H1 (cell line): ENCODE results near the gene SELENOI. TPM values are rescaled to one million over a fixed set of nuclear protein-coding genes. Genes with fewer than 3 reads are reported as not detected.

Experiments used
- CTCF ChIA-PET: fragments of 300-600 bp; sonication (Branson Sonifier 250); formaldehyde crosslinking; loops from one replicate; lab custom pipeline; 2021; ENCODE audit not compliant: partially characterized antibody; lab: Charles Lee
- POLR2A ChIA-PET: fragments of 300-600 bp; sonication (Branson Sonifier 250); formaldehyde crosslinking; loops from one replicate; lab custom pipeline; 2021; ENCODE audit warnings: inconsistent platforms; ENCODE audit not compliant: partially characterized antibody; lab: Charles Lee
- DNase-seq, 2 experiments: peaks; one replicate each; pipeline versions ENCODE4 v3.0.0 to v3.0.0-alpha.2; 2010 to 2022; ENCODE audit warnings: low spot score in 2 of 2, low read depth in 1 of 2, mixed read lengths in 1 of 2
- FAIRE-seq: peaks from 2 replicates; lab custom pipeline; 2011; peaks lifted over from hg19 to GRCh38; lab: Jason Lieb, UNC
- H2AFZ ChIP-seq: 2 replicates; pipeline ENCODE4 v1.8.1; 2012; ENCODE audit warnings: low read length, inconsistent platforms
- H2AK5ac ChIP-seq: 2 replicates; pipeline ENCODE4 v1.6.1; 2013; ENCODE audit warnings: low read depth, low read length
- H2BK120ac ChIP-seq: replicated peaks from 2 replicates; pipeline ENCODE3; 2013; ENCODE audit warnings: low read depth, low read length, inconsistent platforms
- H2BK12ac ChIP-seq: 2 replicates; pipeline ENCODE4 v1.6.1; 2013; ENCODE audit warnings: low read depth, low read length
- H2BK15ac ChIP-seq: 2 replicates; pipeline ENCODE4 v1.6.1; 2013; ENCODE audit warnings: low read length
- H2BK20ac ChIP-seq: 2 replicates; pipeline ENCODE4 v1.6.1; 2013; ENCODE audit warnings: low read length
- H2BK5ac ChIP-seq: 2 replicates; pipeline ENCODE4 v1.6.1; 2013; ENCODE audit warnings: low read depth, low read length
- H3K14ac ChIP-seq: 2 replicates; pipeline ENCODE4 v1.6.1; 2013; ENCODE audit warnings: inconsistent platforms; ENCODE audit not compliant: insufficient read length
- H3K18ac ChIP-seq: 2 replicates; pipeline ENCODE4 v1.6.1; 2013; ENCODE audit warnings: low read length; ENCODE audit errors: extremely low read depth
- H3K23ac ChIP-seq: 2 replicates; pipeline ENCODE4 v1.6.1; 2013; ENCODE audit warnings: inconsistent platforms; ENCODE audit not compliant: insufficient read length
- H3K23me2 ChIP-seq: 2 replicates; pipeline ENCODE4 v1.6.1; 2013; ENCODE audit warnings: low read depth, low read length
- H3K27ac ChIP-seq: 2 replicates; pipeline ENCODE4 v1.6.1; 2011; ENCODE audit warnings: low read depth, low read length, inconsistent platforms
- H3K27me3 ChIP-seq, 4 experiments: replicated peaks in 1 of 4; 1 replicate in 1 of 4; 2 replicates in 3 of 4; pipeline versions ENCODE4 v1.6.1 to v1.8.1; 2011 to 2013; ENCODE audit warnings: low read length in 3 of 4, mild to moderate bottlenecking in 3 of 4, inconsistent platforms in 2 of 4, mixed read lengths in 2 of 4, moderate library complexity in 1 of 4; ENCODE audit not compliant: control insufficient read depth in 3 of 4, insufficient read depth in 3 of 4; ENCODE audit errors: extremely low read depth in 1 of 4
- H3K36me3 ChIP-seq, 4 experiments: 2 replicates each; pipeline versions ENCODE4 v1.6.1 to v1.8.1; 2011 to 2013; ENCODE audit warnings: mild to moderate bottlenecking in 4 of 4, low read length in 3 of 4, moderate library complexity in 2 of 4, control low read depth in 1 of 4, inconsistent platforms in 1 of 4; ENCODE audit not compliant: insufficient read depth in 4 of 4, control insufficient read depth in 2 of 4
- H3K4ac ChIP-seq: replicated peaks from 2 replicates; pipeline ENCODE3; 2013; ENCODE audit warnings: low read length, low read depth, mixed read lengths, inconsistent platforms; ENCODE audit not compliant: insufficient read length
- H3K4me1 ChIP-seq, 4 experiments: replicated peaks in 1 of 4; 1 replicate in 1 of 4; 2 replicates in 3 of 4; pipeline versions ENCODE4 v1.6.1 to v1.8.1; 2011 to 2013; ENCODE audit warnings: low read length in 3 of 4, inconsistent platforms in 2 of 4, mixed read lengths in 1 of 4; ENCODE audit not compliant: insufficient read depth in 4 of 4, control insufficient read depth in 3 of 4
- H3K4me2 ChIP-seq, 2 experiments: 2 replicates each; pipeline versions ENCODE4 v1.6.1 to v1.8.1; 2011 to 2013; ENCODE audit warnings: low read depth in 2 of 2, low read length in 2 of 2, control low read depth in 1 of 2, inconsistent platforms in 1 of 2, mild to moderate bottlenecking in 1 of 2; ENCODE audit not compliant: insufficient read depth in 1 of 2
- H3K4me3 ChIP-seq, 4 experiments: fragments of 200-600, 300-600 bp in 1 of 4; sonication (generic), shearing (Covaris generic), sonication (Bioruptor Twin) in 1 of 4; 2 replicates each; pipeline versions ENCODE4 v1.5.1 to v1.8.1; 2011 to 2016; ENCODE audit warnings: low read length in 4 of 4, low read depth in 3 of 4, control low read depth in 2 of 4, inconsistent platforms in 2 of 4, mild to moderate bottlenecking in 2 of 4, mixed read lengths in 1 of 4, moderate library complexity in 1 of 4; ENCODE audit not compliant: insufficient read depth in 2 of 4; ENCODE audit errors: extremely low read depth in 1 of 4
- H3K56ac ChIP-seq: replicated peaks from 2 replicates; pipeline ENCODE3; 2013; ENCODE audit warnings: low read depth, mild to moderate bottlenecking, mixed read lengths, low read length, inconsistent platforms; ENCODE audit not compliant: insufficient read length
- H3K79me1 ChIP-seq: 2 replicates; pipeline ENCODE4 v1.6.1; 2013; ENCODE audit warnings: low read depth, low read length, control low read depth
- H3K79me2 ChIP-seq, 2 experiments: 2 replicates each; pipeline versions ENCODE4 v1.6.1 to v1.8.1; 2012 to 2013; ENCODE audit warnings: low read length in 2 of 2, mild to moderate bottlenecking in 2 of 2, inconsistent platforms in 1 of 2; ENCODE audit not compliant: insufficient read depth in 2 of 2, control insufficient read depth in 1 of 2
- H3K9ac ChIP-seq, 4 experiments: replicated peaks in 1 of 4; 1 replicate in 1 of 4; 2 replicates in 3 of 4; pipeline versions ENCODE4 v1.6.1 to v1.8.1; 2011 to 2013; ENCODE audit warnings: low read depth in 3 of 4, low read length in 3 of 4, control low read depth in 2 of 4, mild to moderate bottlenecking in 2 of 4, moderate library complexity in 2 of 4, inconsistent platforms in 1 of 4; ENCODE audit errors: extremely low read depth in 1 of 4
- H3K9me3 ChIP-seq, 2 experiments: 2 replicates each; pipeline versions ENCODE4 v1.6.1 to v1.8.1; 2012 to 2013; ENCODE audit warnings: mild to moderate bottlenecking in 2 of 2, moderate library complexity in 2 of 2, control low read depth in 1 of 2, inconsistent platforms in 1 of 2, low read depth in 1 of 2, low read length in 1 of 2, mixed read lengths in 1 of 2; ENCODE audit not compliant: insufficient read depth in 2 of 2
- H4K20me1 ChIP-seq, 2 experiments: replicated peaks in 1 of 2; 2 replicates each; pipeline versions ENCODE3 to v1.8.1; 2011 to 2013; ENCODE audit warnings: inconsistent platforms in 2 of 2, low read length in 2 of 2, mild to moderate bottlenecking in 1 of 2; ENCODE audit not compliant: insufficient read depth in 2 of 2, control insufficient read depth in 1 of 2
- H4K5ac ChIP-seq: 2 replicates; pipeline ENCODE4 v1.6.1; 2013; ENCODE audit warnings: low read length, low read depth, mixed read lengths, inconsistent platforms; ENCODE audit not compliant: insufficient read length
- H4K8ac ChIP-seq: 2 replicates; pipeline ENCODE4 v1.8.0; 2013; ENCODE audit warnings: mild to moderate bottlenecking, moderate library complexity, low read length, inconsistent platforms; ENCODE audit not compliant: insufficient read depth; ENCODE audit errors: extremely low read depth
- H4K91ac ChIP-seq: replicated peaks from 2 replicates; pipeline ENCODE3; 2013; ENCODE audit warnings: low read length, mixed read lengths, inconsistent platforms; ENCODE audit not compliant: insufficient read length
- CHD1 ChIP-seq: IDR thresholded peaks from 2 replicates; pipeline ENCODE4 v1.6.1; 2012; ENCODE audit warnings: low read depth, low read length, improper control_type of control experiment
- JUND ChIP-seq: IDR thresholded peaks from 2 replicates; pipeline ENCODE4 v1.6.1; 2011; ENCODE audit warnings: mild to moderate bottlenecking, improper control_type of control experiment, low read length
- RNF2 ChIP-seq: fragments of 200-900, 300-1000 bp; sonication (generic); IDR thresholded peaks from 2 replicates; pipeline ENCODE4 v1.7.1; 2016; ENCODE audit warnings: borderline replicate concordance, low read depth, mild to moderate bottlenecking, antibody characterized with exemption, low read length; ENCODE audit not compliant: poor library complexity, severe bottlenecking; ENCODE audit errors: missing control alignments
- RXRA ChIP-seq: IDR thresholded peaks from 2 replicates; pipeline ENCODE4 v1.6.1; 2011; ENCODE audit warnings: low read depth, mild to moderate bottlenecking, low read length, moderate library complexity; ENCODE audit not compliant: insufficient read depth
- SP1 ChIP-seq: IDR thresholded peaks from 2 replicates; pipeline ENCODE4 v1.6.1; 2011; ENCODE audit warnings: low read depth, low read length
- SP2 ChIP-seq: IDR thresholded peaks from 2 replicates; pipeline ENCODE4 v1.6.1; 2012; ENCODE audit warnings: mild to moderate bottlenecking, low read length, inconsistent platforms
- SRF ChIP-seq: IDR thresholded peaks from 2 replicates; pipeline ENCODE4 v1.6.1; 2011; ENCODE audit warnings: mild to moderate bottlenecking, low read depth, low read length, moderate library complexity
- WGBS, 2 experiments: shearing (Covaris generic) in 1 of 2; methylation state at CpG; one replicate each; pipeline versions ENCODE4 v1.1.6 to v1.1.7; 2013 to 2015; ENCODE audit warnings: low lambda C conversion rate in 2 of 2, mixed read lengths in 2 of 2, inconsistent platforms in 1 of 2, low coverage in 1 of 2, missing lambda C conversion rate in 1 of 2; ENCODE audit not compliant: insufficient replicate concordance in 2 of 2, insufficient coverage in 1 of 2, insufficient read length in 1 of 2; ENCODE audit errors: extremely low coverage in 1 of 2, missing lambda C conversion rate in 1 of 2; 5-methylcytosine and 5-hydroxymethylcytosine counted together
- polyA plus RNA-seq, 7 experiments: library from polyadenylated mRNA; depleted of rRNA in 3 of 7; stranded (reverse) in 5 of 7; unstranded in 2 of 7; fragments of >200 nt in 5 of 7; fragments of 200-250 nt in 2 of 7; gene quantifications; 1 replicate in 5 of 7; 2 replicates in 1 of 7; 4 replicates in 1 of 7; pipeline versions ENCODE4 v1.2.1 to v1.2.3, GENCODE V29; 2011 to 2013; ENCODE audit warnings: missing spikeins in 2 of 7, mixed read lengths in 2 of 7
- total RNA-seq: library from RNA; stranded (reverse); fragmentation: NEBNext Ultra II Directional; extraction: Animal tissue kit (Norgen Biotek cat#: 25700); gene quantifications from 2 replicates; pipeline ENCODE4 v1.2.1, GENCODE V29; 2021
- TF ChIP-seq, protein P1 (sequence below): IDR thresholded peaks from 2 replicates; pipeline ENCODE4 v1.6.1; 2011; ENCODE audit warnings: low read length, improper control_type of control experiment
- TF ChIP-seq, protein P2 (sequence below): IDR thresholded peaks from 2 replicates; pipeline ENCODE4 v1.6.1; 2012; ENCODE audit warnings: low read length, inconsistent platforms

The SELENOI gene
- total and polyA plus RNA-seq, 2 of the 8 experiments (the other 6 are each of a cell fraction or from before 2014, with no cell fraction given) = 15.9 to 63.8 TPM

DNA sequence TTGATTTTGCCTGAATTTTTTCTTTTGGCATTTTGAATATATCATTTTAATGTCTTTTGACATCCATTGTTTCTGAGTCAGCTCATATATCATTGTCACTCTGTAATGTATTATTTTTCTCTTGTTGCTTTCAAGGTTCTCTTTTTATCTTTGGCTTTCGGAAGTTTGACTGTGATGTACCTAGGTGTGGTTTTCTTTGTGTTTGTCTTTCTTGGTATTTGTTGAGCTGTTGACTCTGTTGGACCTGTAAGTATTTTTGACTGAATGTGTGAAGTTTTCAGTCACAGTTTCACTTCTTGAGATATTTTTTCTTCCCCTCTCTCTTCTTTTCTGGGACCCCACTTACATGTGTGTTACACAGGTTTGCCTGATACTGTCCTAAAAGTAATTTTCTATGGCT lies 30.9 kb downstream of the SELENOI start:
- Histone ChIP-seq H3K79me2 (no peaks in the 10 kb centered on the region), H3K9ac (no peak overlapping the region), H4K8ac (no peak overlapping the region), H3K27ac (no peak overlapping the region), H2AK5ac (no peak overlapping the region), H3K14ac (no peak overlapping the region), H3K23me2 (no peaks in the 10 kb centered on the region), H3K79me1 (no peaks in the 10 kb centered on the region), H3K4me1 (no peaks in the 10 kb centered on the region), H2BK15ac (no peak overlapping the region), H3K4me2 (no peak overlapping the region), H3K36me3 (peaks cover 2 to 38% (median 17%) of the 10 kb centered on the region in 4 experiments; a peak in 7 of 8 replicates), H3K18ac (no peak overlapping the region), H2BK20ac (no peak overlapping the region), H3K4ac (no peak overlapping the region), H4K20me1 (peaks cover 0 to 2% of the 10 kb centered on the region in 2 experiments), H3K4me3 (no peak overlapping the region), H4K5ac (no peak overlapping the region)
- POLR2A ChIA-PET = no interaction called here
- CTCF ChIA-PET = interaction anchor here (2.6 kb wide), 1 partner anchor 93 kb away, joined by 5 read pairs; no protein-coding TSS in a partner anchor
- FAIRE-seq = no peak
- WGBS, 2 experiments = 91% methylated on average over 1 of the region's 1 CpG; no CpG with 5 or more reads in 1 of the 2 experiments
- no peak for TF ChIP-seq SP1
- no peak for TF ChIP-seq CHD1
- no peak for TF ChIP-seq SRF
- TF ChIP-seq SP2 = no peak
- TF ChIP-seq RNF2 = no peak
- TF ChIP-seq JUND = no peak
- TF ChIP-seq, protein P1, sequence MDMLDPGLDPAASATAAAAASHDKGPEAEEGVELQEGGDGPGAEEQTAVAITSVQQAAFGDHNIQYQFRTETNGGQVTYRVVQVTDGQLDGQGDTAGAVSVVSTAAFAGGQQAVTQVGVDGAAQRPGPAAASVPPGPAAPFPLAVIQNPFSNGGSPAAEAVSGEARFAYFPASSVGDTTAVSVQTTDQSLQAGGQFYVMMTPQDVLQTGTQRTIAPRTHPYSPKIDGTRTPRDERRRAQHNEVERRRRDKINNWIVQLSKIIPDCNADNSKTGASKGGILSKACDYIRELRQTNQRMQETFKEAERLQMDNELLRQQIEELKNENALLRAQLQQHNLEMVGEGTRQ = no peak
- no peak for TF ChIP-seq RXRA
- TF ChIP-seq, protein P2, sequence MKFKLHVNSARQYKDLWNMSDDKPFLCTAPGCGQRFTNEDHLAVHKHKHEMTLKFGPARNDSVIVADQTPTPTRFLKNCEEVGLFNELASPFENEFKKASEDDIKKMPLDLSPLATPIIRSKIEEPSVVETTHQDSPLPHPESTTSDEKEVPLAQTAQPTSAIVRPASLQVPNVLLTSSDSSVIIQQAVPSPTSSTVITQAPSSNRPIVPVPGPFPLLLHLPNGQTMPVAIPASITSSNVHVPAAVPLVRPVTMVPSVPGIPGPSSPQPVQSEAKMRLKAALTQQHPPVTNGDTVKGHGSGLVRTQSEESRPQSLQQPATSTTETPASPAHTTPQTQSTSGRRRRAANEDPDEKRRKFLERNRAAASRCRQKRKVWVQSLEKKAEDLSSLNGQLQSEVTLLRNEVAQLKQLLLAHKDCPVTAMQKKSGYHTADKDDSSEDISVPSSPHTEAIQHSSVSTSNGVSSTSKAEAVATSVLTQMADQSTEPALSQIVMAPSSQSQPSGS = no peak
- TF ChIP-seq, all 59 proteins: peak for 0
- H3K27me3 ChIP-seq = peaks cover 0 to 1% (median 0%) of the 10 kb centered on the region in 4 experiments; a peak in 1 of 7 replicates
- no peak overlapping the region for H2BK5ac ChIP-seq
- H2BK12ac ChIP-seq = no peak overlapping the region
- H4K91ac ChIP-seq = no peak overlapping the region
- DNase-seq = no peak
- no peak overlapping the region for H2BK120ac ChIP-seq
- H3K9me3 ChIP-seq = 0 out of 4 replicates have a peak, but pooled peaks cover 0 to under 1% of the 10 kb centered on the region in 2 experiments
- H3K23ac ChIP-seq = no peak overlapping the region
- no peak overlapping the region for H3K56ac ChIP-seq
- no peak overlapping the region for H2AFZ ChIP-seq
